T47D (cell line): ENCODE results near the gene KLHL6.

ENCODE experiments used
- DNase-seq, 2 experiments: peaks; one replicate each; pipeline versions ENCODE4 v3.0.0 to v3.0.0-alpha.2; 2011 to 2012; ENCODE audit warnings: low read depth in 1 of 2, low spot score in 1 of 2
- JUND ChIP-seq: IDR thresholded peaks from 2 replicates; pipeline ENCODE4 v1.6.1; 2012; ENCODE audit warnings: low read depth
- in situ Hi-C: cut with HindIII; loops from 2 replicates; pipeline ENCODE4 v1.10.0; 2016; ENCODE audit warnings: low sequenced_read_pairs, low pct_unique_long_range_greater_than_20kb

KLHL6 gene

GRCh38 chr3:183553334-183554026 lies 2.0 kb downstream of the KLHL6 start:
- DNase-seq = no peak
- in situ Hi-C loops = no loop called here
- TF ChIP-seq JUND = no peak

GRCh38 chr3:183551930-183552329 lies 3.6 kb downstream of the KLHL6 start:
- no peak for TF ChIP-seq JUND
- DNase-seq = no peak
- in situ Hi-C loops = no loop called here

DNA sequence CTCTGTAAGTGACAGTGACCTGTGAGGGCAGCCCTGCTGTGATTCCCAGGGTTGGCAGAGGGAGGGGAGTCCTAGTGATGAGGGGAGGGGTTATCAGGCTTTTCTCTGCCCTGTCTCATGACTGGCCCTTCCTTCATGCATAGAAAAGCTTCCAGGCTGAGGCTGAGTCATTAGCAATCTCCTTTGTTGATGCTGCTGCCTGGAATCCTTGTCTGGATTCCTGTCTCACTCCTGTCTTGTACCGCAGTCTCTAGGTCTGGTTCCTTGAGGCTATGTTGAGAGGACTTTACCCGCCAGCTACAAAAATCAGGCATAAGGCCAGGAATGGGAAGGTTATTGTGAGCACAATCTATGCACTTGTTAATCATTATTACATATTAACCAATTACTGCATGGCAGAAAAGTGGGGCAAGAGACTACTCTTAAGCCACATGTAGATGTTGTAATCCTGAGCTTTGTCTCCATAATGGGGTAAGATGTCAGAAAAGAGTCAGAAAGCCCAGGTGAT lies 7.2 kb downstream of the KLHL6 start:
- in situ Hi-C loops = no loop called here
- DNase-seq = no peak

GRCh38 chr3:183546625-183547024 lies 8.9 kb downstream of the KLHL6 start:
- TF ChIP-seq JUND = no peak
- no peak for DNase-seq
- in situ Hi-C loops = no loop called here

More for the DNA sequence above, 7.2 kb downstream of the KLHL6 start:
- TF ChIP-seq JUND = no peak

GRCh38 chr3:183545708-183546107 lies 9.8 kb downstream of the KLHL6 start:
- in situ Hi-C loops = no loop called here
- DNase-seq = no peak
- no peak for TF ChIP-seq JUND

- in situ Hi-C loops = no loop called here
- no peak for DNase-seq
- no peak for TF ChIP-seq JUND
Observed at GRCh38 chr3:183542355-183542754, 13.2 kb downstream of the KLHL6 start.

DNA sequence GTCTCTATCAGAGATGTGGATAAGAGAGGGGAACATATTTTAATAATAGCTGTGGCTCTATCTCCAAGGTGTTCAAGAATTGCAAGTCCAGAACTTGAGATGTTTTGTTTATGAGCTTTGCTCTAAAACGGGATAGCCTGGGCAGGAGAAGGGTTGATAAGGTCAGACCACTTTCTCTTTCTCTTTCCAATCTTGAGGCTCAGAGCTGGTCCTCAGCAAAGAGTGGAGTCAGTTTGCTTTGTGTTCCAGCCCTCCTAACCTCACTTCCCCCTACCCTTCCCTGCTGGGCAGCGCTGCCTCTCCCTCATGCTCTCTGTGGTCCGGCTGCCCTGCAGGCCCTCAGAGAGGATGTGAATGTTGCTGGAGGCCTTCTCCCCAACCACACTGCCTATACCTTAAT lies 13.8 kb downstream of the KLHL6 start:
- DNase-seq = no peak
- in situ Hi-C loops = no loop called here
- TF ChIP-seq JUND = no peak

- DNase-seq = no peak
- no peak for TF ChIP-seq JUND
- in situ Hi-C loops = no loop called here
Observed at GRCh38 chr3:183541235-183541655, 14.3 kb downstream of the KLHL6 start.

DNA sequence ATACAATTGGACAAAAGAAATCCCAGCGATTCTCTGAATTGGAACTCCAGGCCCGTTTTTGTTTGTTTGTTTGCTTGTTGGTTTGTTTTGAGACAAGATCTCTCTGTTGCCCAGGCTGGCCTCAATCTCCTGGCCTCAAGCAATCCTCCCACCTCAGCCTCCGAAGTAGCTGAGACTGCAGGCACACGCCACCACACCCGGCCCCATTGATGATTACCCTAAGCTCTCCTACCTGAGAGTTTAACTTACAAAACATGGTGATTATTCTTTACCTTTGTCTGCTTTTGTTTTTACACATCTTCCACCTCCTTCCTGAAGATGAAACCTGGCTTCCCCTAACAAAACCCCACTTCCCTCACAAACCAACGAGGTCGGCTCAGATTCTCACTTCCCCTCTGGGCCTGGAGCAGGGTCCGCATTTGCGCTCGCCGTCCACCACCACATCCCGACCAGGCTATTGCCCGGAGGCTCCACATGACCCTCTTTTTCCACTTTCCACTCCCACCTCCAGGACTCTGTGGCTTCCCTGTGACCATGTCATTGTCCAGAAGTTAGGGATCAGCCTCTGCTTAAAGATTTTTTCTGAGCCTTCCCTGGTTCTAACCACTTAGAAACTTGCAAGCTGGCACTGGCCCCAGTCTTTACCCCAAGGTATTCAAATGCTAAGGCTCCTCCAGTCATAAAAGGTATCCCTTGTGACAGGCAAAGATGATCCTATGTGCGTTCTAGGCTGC lies 14.8 kb downstream of the KLHL6 start:
- TF ChIP-seq JUND = no peak

DNA sequence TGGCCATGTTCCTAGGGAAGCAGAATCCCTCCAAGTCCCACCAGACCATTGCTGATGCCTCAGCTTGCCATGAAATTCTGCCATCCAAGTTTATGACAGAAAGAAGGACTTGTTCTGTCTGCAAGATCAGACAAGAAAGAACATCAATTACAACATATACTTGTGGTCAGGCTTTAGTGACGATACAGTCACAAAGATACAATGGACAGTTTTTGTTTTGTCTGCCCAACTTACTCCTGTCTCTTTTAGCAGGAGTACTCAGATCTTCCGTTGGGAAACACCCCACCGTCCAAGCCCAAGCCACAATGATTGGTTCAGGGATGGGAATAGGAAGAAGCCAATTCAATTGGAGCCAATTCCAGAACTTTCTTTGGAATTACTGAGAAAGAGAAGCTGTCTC lies 15.7 kb downstream of the KLHL6 start:
- DNase-seq = no peak
- in situ Hi-C loops = no loop called here
- TF ChIP-seq JUND = no peak

More for the DNA sequence above, 14.8 kb downstream of the KLHL6 start:
- DNase-seq = no peak
- in situ Hi-C loops = no loop called here

DNA sequence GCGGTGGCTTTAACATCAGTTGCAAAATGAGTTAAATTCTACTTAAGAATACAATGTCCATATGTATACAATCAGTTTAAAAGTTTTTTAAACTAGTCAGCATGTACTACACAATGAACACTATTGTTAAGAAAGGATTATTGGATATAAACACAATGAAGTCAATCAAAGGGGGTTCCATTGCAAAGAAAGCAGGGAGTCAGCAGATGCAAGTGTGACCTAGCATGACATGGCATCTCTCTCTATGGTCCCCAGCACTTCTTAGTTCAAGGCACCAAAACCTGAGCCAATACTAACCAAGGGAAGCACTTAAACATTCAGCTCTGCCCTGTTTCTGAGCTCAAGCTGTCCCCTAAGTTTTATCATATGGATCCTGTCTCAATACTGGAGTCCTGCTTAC lies 17.0 kb downstream of the KLHL6 start:
- in situ Hi-C loops = no loop called here

GRCh38 chr3:183537295-183537730 lies 18.2 kb downstream of the KLHL6 start:
- no peak for DNase-seq
- in situ Hi-C loops = no loop called here
- TF ChIP-seq JUND = no peak

More for the DNA sequence above, 17.0 kb downstream of the KLHL6 start:
- no peak for TF ChIP-seq JUND
- no peak for DNase-seq

- in situ Hi-C loops = no loop called here
- DNase-seq = no peak
- TF ChIP-seq JUND = no peak
Observed at GRCh38 chr3:183536238-183536880, 19.1 kb downstream of the KLHL6 start.
